GM18517 (cell line): ENCODE measurements around the gene TMEM40.
"Not testable (repeated sequence)": the region's sequence is repeated elsewhere in the genome, so short reads cannot be mapped to it uniquely, and the experiment has no call there.

Experiments
- ATAC-seq: cut with Tn5 transposase; IDR thresholded peaks from one replicate; pipeline ENCODE4 v1.9.1; 2021; ENCODE audit warnings: mild to moderate bottlenecking, moderate library complexity; ENCODE audit not compliant: unreplicated experiment

Gene TMEM40

GRCh38 chr3:12752809-12753208 lies 6.2 kb downstream of the TMEM40 start:
- no peak for ATAC-seq

GRCh38 chr3:12752102-12752501 lies 7.0 kb downstream of the TMEM40 start:
- ATAC-seq = no peak

GRCh38 chr3:12751571-12751970 lies 7.5 kb downstream of the TMEM40 start:
- ATAC-seq = no peak

- peak; percentile 57 for ATAC-seq
These were observed 8.4 kb downstream of the TMEM40 start for GRCh38 chr3:12750658-12751071.

- ATAC-seq = no peak
These were observed 8.8 kb downstream of the TMEM40 start for GRCh38 chr3:12750223-12750622.

GRCh38 chr3:12748477-12748876 lies 10.6 kb downstream of the TMEM40 start:
- no peak for ATAC-seq

- ATAC-seq = no peak
These were observed 12.6 kb downstream of the TMEM40 start for GRCh38 chr3:12746419-12746818.

GRCh38 chr3:12744326-12744725 lies 14.7 kb downstream of the TMEM40 start:
- no peak for ATAC-seq

GRCh38 chr3:12743583-12743982 lies 15.5 kb downstream of the TMEM40 start:
- no peak for ATAC-seq

GRCh38 chr3:12742330-12743107 lies 16.5 kb downstream of the TMEM40 start:
- ATAC-seq = no peak

GRCh38 chr3:12741209-12741608 lies 17.9 kb downstream of the TMEM40 start:
- no peak for ATAC-seq

GRCh38 chr3:12737833-12738232 lies 21.2 kb downstream of the TMEM40 start:
- ATAC-seq = no peak

- ATAC-seq = no peak
These were observed 21.7 kb downstream of the TMEM40 start for GRCh38 chr3:12737319-12737718.

- no peak for ATAC-seq
These were observed 24.1 kb downstream of the TMEM40 start for GRCh38 chr3:12734960-12735359.

GRCh38 chr3:12733566-12733965 lies 25.5 kb downstream of the TMEM40 start:
- no peak for ATAC-seq

- ATAC-seq = no peak
These were observed 28.4 kb downstream of the TMEM40 start for GRCh38 chr3:12730506-12731242.

- ATAC-seq = no peak
These were observed 29.9 kb downstream of the TMEM40 start for GRCh38 chr3:12729051-12729651.

GRCh38 chr3:12727937-12728336 lies 31.1 kb downstream of the TMEM40 start:
- ATAC-seq = no peak

- no peak for ATAC-seq
These were observed 31.6 kb downstream of the TMEM40 start for GRCh38 chr3:12727481-12727880.

- ATAC-seq = no peak
These were observed 33.6 kb downstream of the TMEM40 start for GRCh38 chr3:12725436-12725835.

- no peak for ATAC-seq
These were observed 34.3 kb downstream of the TMEM40 start for GRCh38 chr3:12724794-12725193.

GRCh38 chr3:12723362-12723761 lies 35.7 kb downstream of the TMEM40 start:
- not testable (repeated sequence) for ATAC-seq
